Mucosa of rectum (tissue), 2 donors: Measurements from ENCODE around the gene BABAM2.
"Not testable (repeated sequence)": the region's sequence is repeated elsewhere in the genome, so short reads cannot be mapped to it uniquely, and the experiment has no call there.

Source experiments
- H3K27ac ChIP-seq, 2 donors: one replicate each; pipeline ENCODE4 v1.7.0; 2013; ENCODE audit warnings: inconsistent platforms in 2 of 2, low read depth in 2 of 2, low read length in 2 of 2
- H3K27me3 ChIP-seq, 2 donors: one replicate each; pipeline ENCODE4 v1.7.0; 2013; ENCODE audit warnings: low read length in 2 of 2; ENCODE audit not compliant: control insufficient read depth in 2 of 2, insufficient read depth in 2 of 2
- H3K36me3 ChIP-seq, 2 donors: one replicate each; pipeline ENCODE4 v1.7.0; 2013; ENCODE audit warnings: low read length in 2 of 2; ENCODE audit not compliant: control insufficient read depth in 2 of 2, insufficient read depth in 2 of 2
- H3K4me1 ChIP-seq, 2 donors: one replicate each; pipeline ENCODE4 v1.7.0; 2013; ENCODE audit warnings: low read length in 2 of 2, mild to moderate bottlenecking in 1 of 2; ENCODE audit not compliant: control insufficient read depth in 2 of 2, insufficient read depth in 2 of 2
- H3K4me3 ChIP-seq, 2 donors: one replicate each; pipeline ENCODE4 v1.7.0; 2013; ENCODE audit warnings: low read length in 2 of 2
- H3K9ac ChIP-seq, 2 donors: one replicate each; pipeline ENCODE4 v1.7.0; 2013; ENCODE audit warnings: low read length in 2 of 2, low read depth in 1 of 2, mild to moderate bottlenecking in 1 of 2
- H3K9me3 ChIP-seq, 2 donors: one replicate each; pipeline ENCODE4 v1.7.0; 2013; ENCODE audit warnings: low read length in 2 of 2; ENCODE audit not compliant: control insufficient read depth in 2 of 2
- donor health status: healthy.
- donor health status: Normal muscosa, but diverticular disease.

Gene BABAM2

DNA sequence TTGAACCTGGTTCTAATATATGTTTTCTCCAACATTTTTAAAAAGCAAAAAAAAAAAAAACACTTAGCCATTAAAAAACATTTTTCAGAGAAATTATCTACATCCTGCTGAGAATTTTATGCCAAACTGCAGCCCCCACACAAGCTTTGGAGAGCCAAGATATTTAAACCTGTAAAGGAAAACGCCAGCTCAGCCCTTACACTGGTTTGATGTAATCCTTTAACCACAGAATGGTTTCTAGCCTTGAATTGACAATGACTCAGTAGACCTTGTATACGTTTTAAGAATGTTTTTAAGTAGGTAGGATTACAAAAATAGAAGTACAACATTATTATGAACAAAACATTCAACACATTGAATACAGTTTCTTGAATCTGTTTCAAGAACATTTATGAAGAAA is 113.6 kb downstream of the BABAM2 start:
- no peak overlapping the region for H3K9ac ChIP-seq
- H3K9me3 ChIP-seq = no peaks in the 10 kb centered on the region
- H3K36me3 ChIP-seq = no peaks in the 10 kb centered on the region
- no peaks in the 10 kb centered on the region for H3K27me3 ChIP-seq
- H3K27ac ChIP-seq = no peak overlapping the region
- H3K4me1 ChIP-seq = no peaks in the 10 kb centered on the region
- H3K4me3 ChIP-seq = no peak overlapping the region

DNA sequence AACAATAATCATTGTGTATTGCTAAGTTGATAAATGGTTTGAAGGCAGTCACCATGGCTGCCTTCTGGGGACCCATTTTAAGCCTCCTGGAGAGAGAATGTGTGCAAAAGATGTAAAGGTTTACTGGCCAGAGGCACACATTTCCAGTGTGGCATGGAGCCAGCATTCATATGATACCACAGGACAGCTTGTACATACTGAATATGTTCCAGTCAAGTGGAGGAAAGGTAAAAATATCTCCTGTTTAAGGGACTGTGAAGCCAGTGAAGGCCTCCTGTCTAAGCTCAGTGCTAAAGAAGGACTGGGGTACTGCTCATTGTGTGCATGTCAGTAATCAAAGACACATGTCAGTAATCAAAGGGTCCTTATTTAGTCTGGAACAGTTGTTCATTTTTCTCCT is 119.2 kb downstream of the BABAM2 start:
- Histone ChIP-seq H3K36me3 (no peaks in the 10 kb centered on the region), H3K27ac (no peak overlapping the region), H3K27me3 (no peaks in the 10 kb centered on the region), H3K9ac (no peak overlapping the region), H3K4me1 (no peaks in the 10 kb centered on the region), H3K4me3 (no peak overlapping the region), H3K9me3 (no peaks in the 10 kb centered on the region)

DNA sequence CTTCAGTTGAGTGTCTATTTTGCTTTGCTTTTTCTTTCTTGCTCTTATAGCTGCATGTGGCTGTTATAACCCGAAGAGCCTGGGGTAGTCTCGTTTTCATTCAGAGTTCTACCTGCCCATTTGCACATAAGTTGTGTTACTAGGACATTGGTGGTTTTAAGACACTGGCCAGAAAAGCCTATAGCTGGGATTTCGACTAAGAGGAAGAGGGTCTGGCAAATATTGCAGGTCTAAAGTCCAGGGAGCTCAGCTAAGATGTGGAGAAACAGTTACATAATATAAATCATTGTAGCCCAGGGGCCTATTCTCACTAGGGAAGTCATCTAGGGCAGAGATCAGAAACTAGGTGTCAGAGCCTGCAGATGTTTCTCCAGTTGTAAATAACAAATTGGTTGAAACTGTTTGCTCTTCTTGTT is 120.8 kb downstream of the BABAM2 start:
- Histone ChIP-seq H3K4me1 (no peaks in the 10 kb centered on the region), H3K36me3 (no peaks in the 10 kb centered on the region), H3K4me3 (no peak overlapping the region), H3K27me3 (no peaks in the 10 kb centered on the region), H3K27ac (no peak overlapping the region), H3K9ac (no peak overlapping the region), H3K9me3 (no peaks in the 10 kb centered on the region)

DNA sequence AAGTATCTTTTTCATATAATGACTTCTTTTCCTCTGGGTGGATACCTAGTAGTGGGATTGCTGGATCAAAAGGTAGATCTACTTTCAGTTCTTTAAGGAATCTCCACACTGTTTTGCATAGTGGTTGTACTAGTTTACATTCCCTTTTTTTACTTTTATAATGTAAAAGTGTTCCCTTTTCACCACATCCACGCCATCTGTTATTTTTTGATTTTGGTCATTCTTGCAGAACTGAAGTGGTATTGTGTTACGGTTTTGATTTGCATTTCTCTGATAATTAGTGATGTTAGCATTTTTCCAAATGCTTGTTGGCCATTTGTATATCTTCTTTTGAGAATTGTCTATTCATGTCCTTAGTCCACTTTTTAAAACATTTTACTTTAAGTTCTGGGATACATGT is 127.9 kb downstream of the BABAM2 start:
- not testable (repeated sequence) for H3K27me3 ChIP-seq, H3K4me1 ChIP-seq, H3K9me3 ChIP-seq, H3K27ac ChIP-seq, H3K4me3 ChIP-seq, H3K36me3 ChIP-seq, H3K9ac ChIP-seq

DNA sequence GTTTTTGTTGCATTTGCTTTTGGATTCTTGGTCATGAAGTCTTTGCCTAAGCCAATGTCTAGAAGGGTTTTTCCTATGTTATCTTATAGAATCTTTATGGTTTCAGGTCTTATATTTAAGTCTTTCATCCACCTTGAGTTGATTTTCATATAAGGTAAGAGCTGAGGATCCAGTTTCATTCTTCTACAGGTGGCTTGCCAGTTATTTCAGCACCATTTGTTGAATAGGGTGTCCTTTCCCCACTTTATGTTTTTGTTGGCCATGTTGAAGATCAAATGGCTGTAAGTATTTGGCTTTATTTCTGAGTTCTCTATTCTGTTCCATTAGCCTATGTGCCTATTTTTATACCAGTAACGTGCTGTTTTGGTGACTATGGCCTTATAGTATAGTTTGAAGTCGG is 129.0 kb downstream of the BABAM2 start:
- H3K27ac ChIP-seq, H3K36me3 ChIP-seq, H3K4me1 ChIP-seq, H3K27me3 ChIP-seq, H3K9me3 ChIP-seq, H3K9ac ChIP-seq, H3K4me3 ChIP-seq: not testable (repeated sequence)

DNA sequence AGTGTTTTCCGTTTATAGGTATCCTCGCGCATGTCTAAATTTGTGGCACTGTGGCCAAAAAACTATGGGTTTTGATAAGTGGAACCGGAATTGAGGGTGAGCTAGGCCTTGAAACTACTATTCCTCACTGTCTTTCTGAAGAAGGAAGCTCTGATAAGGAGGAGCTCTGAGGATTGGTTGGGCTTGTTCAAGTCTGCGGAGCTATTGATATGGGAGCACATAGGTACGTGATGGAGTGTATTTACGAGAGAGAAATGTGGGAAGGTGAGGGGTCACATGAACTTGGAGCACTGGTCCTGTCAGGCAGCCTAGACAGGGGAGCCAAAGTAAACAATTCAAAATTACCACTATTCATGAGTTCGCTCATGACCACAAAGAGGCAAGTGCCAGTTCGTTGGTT is 131.4 kb downstream of the BABAM2 start:
- Histone ChIP-seq H3K4me1 (no peaks in the 10 kb centered on the region), H3K9ac (no peak overlapping the region), H3K27ac (no peak overlapping the region), H3K27me3 (no peaks in the 10 kb centered on the region), H3K4me3 (no peak overlapping the region), H3K9me3 (no peaks in the 10 kb centered on the region), H3K36me3 (peaks cover 2% of the 10 kb centered on the region in 2 donors)

DNA sequence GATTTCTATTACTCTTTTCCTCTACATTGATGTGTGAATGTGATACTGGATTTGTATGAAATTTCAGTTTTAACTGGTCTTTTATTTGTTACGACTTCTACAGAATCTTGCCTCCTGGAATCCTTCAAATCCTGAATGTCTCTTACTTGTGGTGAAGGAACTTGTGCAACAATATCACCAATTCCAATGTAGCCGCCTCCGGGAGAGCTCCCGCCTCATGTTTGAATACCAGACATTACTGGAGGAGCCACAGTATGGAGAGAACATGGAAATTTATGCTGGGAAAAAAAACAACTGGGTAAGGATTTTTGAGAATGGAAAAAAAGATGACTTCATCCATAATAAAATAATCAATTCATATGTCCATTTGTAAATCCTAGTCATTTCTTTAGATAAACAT is 134.6 kb downstream of the BABAM2 start:
- no peak overlapping the region for H3K27ac ChIP-seq

DNA sequence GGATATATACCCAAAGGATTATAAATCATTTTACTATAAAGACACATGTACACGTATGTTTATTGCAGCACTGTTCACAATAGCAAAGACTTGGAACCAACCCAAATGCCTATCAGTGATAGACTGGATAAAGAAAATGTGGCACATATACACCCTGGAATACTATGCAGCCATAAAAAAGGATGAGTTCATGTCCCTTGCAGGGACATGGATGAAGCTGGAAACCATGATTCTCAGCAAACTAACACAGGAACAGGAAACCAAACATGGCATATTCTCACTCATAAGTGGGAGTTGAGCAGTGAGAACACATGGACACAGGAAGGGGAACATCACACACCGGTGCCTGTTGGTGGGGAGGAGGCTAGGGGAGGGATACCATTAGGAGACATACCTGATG is 135.7 kb downstream of the BABAM2 start:
- not testable (repeated sequence) for H3K27ac ChIP-seq, H3K9me3 ChIP-seq, H3K9ac ChIP-seq, H3K36me3 ChIP-seq, H3K4me1 ChIP-seq, H3K27me3 ChIP-seq, H3K4me3 ChIP-seq

More for the DNA sequence above, 134.6 kb downstream of the BABAM2 start:
- Histone ChIP-seq H3K9ac (no peak overlapping the region), H3K4me1 (no peaks in the 10 kb centered on the region), H3K4me3 (no peak overlapping the region), H3K27me3 (no peaks in the 10 kb centered on the region), H3K9me3 (no peaks in the 10 kb centered on the region), H3K36me3 (peaks cover 2% of the 10 kb centered on the region in 2 donors)

DNA sequence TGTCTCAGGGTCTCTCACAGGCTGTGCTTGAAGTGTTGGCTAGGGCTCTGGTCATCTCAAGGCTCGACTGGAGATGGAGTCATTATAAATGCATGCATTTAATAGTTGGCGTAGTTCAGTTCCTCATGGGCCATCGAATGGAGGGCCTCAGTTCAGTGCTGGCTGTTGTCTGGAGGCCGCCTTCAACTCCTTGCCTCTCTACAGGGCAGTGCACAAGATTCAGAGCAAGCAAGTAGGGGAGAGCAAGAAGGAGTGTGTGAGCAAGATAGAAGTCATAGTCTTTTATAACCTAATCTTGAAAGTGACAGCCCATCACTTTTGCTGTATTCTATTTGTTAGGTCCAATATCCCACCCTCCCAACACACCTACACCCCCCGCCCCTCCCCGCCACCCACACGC is 137.5 kb downstream of the BABAM2 start:
- Histone ChIP-seq H3K27ac (no peak overlapping the region), H3K27me3 (no peaks in the 10 kb centered on the region), H3K9me3 (no peaks in the 10 kb centered on the region), H3K4me3 (no peak overlapping the region), H3K4me1 (no peaks in the 10 kb centered on the region), H3K9ac (no peak overlapping the region), H3K36me3 (peaks cover 2% of the 10 kb centered on the region in 2 donors)

DNA sequence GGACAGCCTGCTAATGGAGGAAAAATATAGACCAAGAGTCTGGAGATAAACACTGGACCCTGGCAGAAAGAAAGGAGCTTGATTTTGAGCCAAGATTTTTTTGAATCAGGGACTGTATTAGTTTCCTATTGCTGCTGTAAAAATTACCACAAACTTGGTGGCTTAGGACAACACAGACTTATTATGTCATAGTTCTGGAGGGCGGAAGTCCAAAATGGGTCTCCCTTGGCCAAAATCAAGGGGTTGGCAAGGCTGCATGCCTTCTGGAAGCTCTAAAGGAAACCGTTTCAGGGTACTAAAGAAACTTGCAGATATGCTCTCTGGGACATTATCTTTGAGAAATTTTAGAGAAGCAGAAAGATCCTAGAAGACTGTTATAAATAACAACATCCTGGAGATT is 140.1 kb downstream of the BABAM2 start:
- H3K27ac ChIP-seq = no peak overlapping the region
- no peaks in the 10 kb centered on the region for H3K27me3 ChIP-seq
- no peaks in the 10 kb centered on the region for H3K4me1 ChIP-seq
- no peaks in the 10 kb centered on the region for H3K9me3 ChIP-seq
- no peak overlapping the region for H3K4me3 ChIP-seq
- H3K36me3 ChIP-seq = peaks cover under 1 to 2% of the 10 kb centered on the region in 2 donors
- H3K9ac ChIP-seq = no peak overlapping the region

DNA sequence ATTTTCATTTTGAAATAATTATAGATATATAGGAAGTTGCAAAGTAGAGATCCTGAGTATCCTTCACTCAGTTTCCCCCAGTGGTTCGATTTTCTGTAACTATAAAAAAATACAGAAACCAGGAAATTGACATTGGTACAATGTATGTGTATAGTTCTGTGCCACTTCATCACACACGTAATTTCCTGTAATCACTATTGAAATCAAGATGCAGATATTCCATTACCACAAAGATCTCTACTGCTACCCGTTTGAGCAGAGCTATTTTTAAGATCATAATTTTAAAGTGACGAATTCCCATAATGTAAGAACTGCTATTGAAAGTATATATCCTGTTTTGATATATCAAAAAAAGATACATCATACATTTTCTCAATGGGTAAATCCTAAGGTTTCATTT is 142.3 kb downstream of the BABAM2 start:
- Histone ChIP-seq H3K27me3 (no peaks in the 10 kb centered on the region), H3K9me3 (no peaks in the 10 kb centered on the region), H3K4me1 (no peaks in the 10 kb centered on the region), H3K27ac (no peak overlapping the region), H3K9ac (no peak overlapping the region), H3K36me3 (no peaks in the 10 kb centered on the region), H3K4me3 (no peak overlapping the region)
